ENCODE results near the gene ESYT2.

Gene ESYT2

DNA sequence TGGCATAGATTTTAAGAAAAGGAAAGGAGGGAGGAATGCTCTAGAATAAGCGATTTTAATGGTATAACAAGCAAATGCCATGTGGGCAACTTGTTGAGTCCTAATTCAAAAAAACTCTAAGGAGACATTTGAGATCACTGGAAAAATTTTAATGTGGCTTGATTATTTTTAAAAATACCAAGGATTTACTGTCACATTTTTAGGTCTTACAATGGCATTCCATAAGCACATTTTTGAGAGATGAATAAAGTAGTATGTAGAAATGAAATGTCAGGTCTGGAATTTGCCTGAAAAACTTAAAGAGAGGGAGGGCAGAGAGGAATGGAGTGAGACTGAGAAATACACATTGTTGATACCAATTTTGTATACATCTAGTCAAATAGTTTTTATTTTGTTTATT is 145.0 kb downstream of the ESYT2 start:
- no peak for DNase-seq (ENCODE audit: low read depth)
- TF ChIP-seq, protein P1, sequence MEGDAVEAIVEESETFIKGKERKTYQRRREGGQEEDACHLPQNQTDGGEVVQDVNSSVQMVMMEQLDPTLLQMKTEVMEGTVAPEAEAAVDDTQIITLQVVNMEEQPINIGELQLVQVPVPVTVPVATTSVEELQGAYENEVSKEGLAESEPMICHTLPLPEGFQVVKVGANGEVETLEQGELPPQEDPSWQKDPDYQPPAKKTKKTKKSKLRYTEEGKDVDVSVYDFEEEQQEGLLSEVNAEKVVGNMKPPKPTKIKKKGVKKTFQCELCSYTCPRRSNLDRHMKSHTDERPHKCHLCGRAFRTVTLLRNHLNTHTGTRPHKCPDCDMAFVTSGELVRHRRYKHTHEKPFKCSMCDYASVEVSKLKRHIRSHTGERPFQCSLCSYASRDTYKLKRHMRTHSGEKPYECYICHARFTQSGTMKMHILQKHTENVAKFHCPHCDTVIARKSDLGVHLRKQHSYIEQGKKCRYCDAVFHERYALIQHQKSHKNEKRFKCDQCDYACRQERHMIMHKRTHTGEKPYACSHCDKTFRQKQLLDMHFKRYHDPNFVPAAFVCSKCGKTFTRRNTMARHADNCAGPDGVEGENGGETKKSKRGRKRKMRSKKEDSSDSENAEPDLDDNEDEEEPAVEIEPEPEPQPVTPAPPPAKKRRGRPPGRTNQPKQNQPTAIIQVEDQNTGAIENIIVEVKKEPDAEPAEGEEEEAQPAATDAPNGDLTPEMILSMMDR (IDR thresholded peaks at IDR 0.05; ENCODE audit: control insufficient read depth, insufficient read depth, low read depth, low read length, missing control alignments), result no peak
- H3K4me3 ChIP-seq (ENCODE audit: control insufficient read depth, low read depth, low read length), result no peak overlapping the region

DNA sequence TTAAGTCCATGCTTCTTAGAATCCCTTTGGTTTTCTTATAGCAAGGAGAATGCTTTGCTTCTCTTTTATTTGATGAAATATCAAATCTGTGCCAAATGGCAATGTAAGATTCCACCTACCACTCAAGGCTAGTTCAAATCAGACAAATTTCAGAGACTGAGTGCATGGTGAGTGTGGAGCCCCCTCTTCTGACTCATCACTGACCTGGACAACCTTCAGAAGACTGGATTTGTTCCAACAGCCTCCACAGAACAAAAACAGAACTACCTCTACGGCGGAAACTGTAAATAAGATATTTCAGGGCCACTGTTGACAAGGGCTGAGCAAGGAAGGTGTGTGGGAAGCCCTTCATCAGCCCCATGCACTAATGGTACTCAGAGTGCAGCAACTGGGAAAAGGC is 145.8 kb downstream of the ESYT2 start:
- TF ChIP-seq, protein P1 (IDR thresholded peaks at IDR 0.05; ENCODE audit: control insufficient read depth, insufficient read depth, low read depth, low read length, missing control alignments), result no peak
- H3K4me3 ChIP-seq (ENCODE audit: control insufficient read depth, low read depth, low read length), result no peak overlapping the region
- DNase-seq (ENCODE audit: low read depth), result no peak

DNA sequence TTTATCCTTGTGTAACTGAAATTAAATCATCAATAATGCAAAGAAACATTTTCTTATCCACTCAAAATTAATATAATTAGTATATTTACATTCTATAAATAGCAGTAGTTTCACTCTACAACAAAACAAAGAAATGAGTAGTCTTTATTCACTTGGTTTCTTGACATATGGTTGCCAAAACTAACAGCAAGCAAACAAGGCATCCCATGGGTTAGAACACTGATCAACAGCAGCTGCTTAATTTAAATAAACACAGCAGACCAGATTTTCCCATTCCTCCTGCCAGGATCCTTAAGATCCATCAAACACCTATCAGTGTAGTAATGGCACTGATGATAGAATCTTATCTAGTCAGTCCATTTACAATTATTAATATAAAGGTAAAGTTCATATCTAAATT is 146.9 kb downstream of the ESYT2 start:
- DNase-seq (ENCODE audit: low read depth), result no peak
- TF ChIP-seq, protein P1 (IDR thresholded peaks at IDR 0.05; ENCODE audit: control insufficient read depth, insufficient read depth, low read depth, low read length, missing control alignments), result no peak
- H3K4me3 ChIP-seq (ENCODE audit: control insufficient read depth, low read depth, low read length), result no peak overlapping the region
